HCT116 (cell line): ENCODE data around the gene DDX1.

Experiments
- ATF3 ChIP-seq: IDR thresholded peaks from 2 replicates; pipeline ENCODE4 v1.6.1; 2012
- CTCF ChIP-seq, 3 experiments: fragments of 200-600 bp in 1 of 3; sonication (generic) in 1 of 3; IDR thresholded peaks in 2 of 3; conservative IDR thresholded peaks in 1 of 3; 2 replicates each; pipeline ENCODE4 v1.5.1; 2012 to 2017; ENCODE audit warnings: low read depth in 2 of 3, low read length in 2 of 3, antibody characterized with exemption in 1 of 3, borderline replicate concordance in 1 of 3, control low read depth in 1 of 3, mild to moderate bottlenecking in 1 of 3, mixed read lengths in 1 of 3, mixed run types in 1 of 3, moderate library complexity in 1 of 3; ENCODE audit not compliant: insufficient read depth in 1 of 3
- EZH2 ChIP-seq: fragments of 200-600 bp; sonication (generic); IDR thresholded peaks from 2 replicates; pipeline ENCODE4 v1.6.1; 2017; ENCODE audit warnings: antibody characterized with exemption, mixed run types
- EZH2phosphoT487 ChIP-seq: fragments of 200-600 bp; IDR thresholded peaks from 2 replicates; pipeline ENCODE4 v1.6.1; 2018; ENCODE audit warnings: antibody characterized with exemption, borderline replicate concordance
- FOSL1 ChIP-seq: IDR thresholded peaks from 2 replicates; pipeline ENCODE4 v1.6.1; 2012; ENCODE audit warnings: low read depth
- POLR2A ChIP-seq: IDR thresholded peaks from 2 replicates; pipeline ENCODE4 v1.7.0; 2011; ENCODE audit warnings: borderline replicate concordance; ENCODE audit not compliant: insufficient read depth, insufficient read length; ENCODE audit errors: extremely low read depth
- POLR2AphosphoS5 ChIP-seq: IDR thresholded peaks from 2 replicates; pipeline ENCODE4 v1.6.1; 2011; ENCODE audit warnings: mild to moderate bottlenecking, low read depth, low read length, moderate library complexity
- REST ChIP-seq: IDR thresholded peaks from 2 replicates; pipeline ENCODE4 v1.6.1; 2012; ENCODE audit warnings: low read depth
- SIN3A ChIP-seq: IDR thresholded peaks from 2 replicates; pipeline ENCODE4 v1.6.1; 2012; ENCODE audit warnings: low read depth
- YY1 ChIP-seq: IDR thresholded peaks from 2 replicates; pipeline ENCODE4 v1.6.1; 2011; ENCODE audit warnings: low read length, low read depth, moderate library complexity, mild to moderate bottlenecking; ENCODE audit not compliant: insufficient replicate concordance; ENCODE audit errors: extremely low read depth
- ZFX ChIP-seq: fragments of 450-650 bp; IDR thresholded peaks from 2 replicates; pipeline ENCODE4 v1.6.1; 2017

- no peak for TF ChIP-seq CTCF (IDR thresholded peaks at IDR 0.05 in 2 of 3, conservative IDR thresholded peaks at IDR 0.05 in 1 of 3; ENCODE audit: borderline replicate concordance in 1 of 3, insufficient read depth in 1 of 3, low read depth in 2 of 3, low read length in 2 of 3)
- TF ChIP-seq ATF3: no peak
- TF ChIP-seq EZH2: no peak
- no peak for TF ChIP-seq EZH2phosphoT487
- no peak for TF ChIP-seq REST
- no peak for TF ChIP-seq POLR2A
- TF ChIP-seq FOSL1: no peak
- TF ChIP-seq POLR2AphosphoS5: no peak
- TF ChIP-seq YY1: no peak
- no peak for TF ChIP-seq SIN3A
- TF ChIP-seq ZFX: no peak
These were observed 3.8 kb downstream of the DDX1 start for GRCh38 chr2:15595342-15595905.
